A172 (cell line): ENCODE data around the gene KLHL3. TPM values are rescaled to one million over a fixed set of nuclear protein-coding genes. Genes with fewer than 3 reads are reported as not detected.
A peak's percentile ranks its signal among the peaks of the same experiment; 100 is the strongest.

Experiments
- DNase-seq: peaks from one replicate; pipeline ENCODE4 v3.0.0-alpha.2; 2015; ENCODE audit warnings: low spot score
- total RNA-seq: library from RNA; depleted of rRNA; stranded (reverse); fragments of >200 nt; shearing (Covaris generic); gene quantifications from 2 replicates; pipeline ENCODE4 v1.2.3, GENCODE V29; 2014

The KLHL3 gene
- total RNA-seq, 1 experiment from 2014 or later: 0.43 TPM

DNA sequence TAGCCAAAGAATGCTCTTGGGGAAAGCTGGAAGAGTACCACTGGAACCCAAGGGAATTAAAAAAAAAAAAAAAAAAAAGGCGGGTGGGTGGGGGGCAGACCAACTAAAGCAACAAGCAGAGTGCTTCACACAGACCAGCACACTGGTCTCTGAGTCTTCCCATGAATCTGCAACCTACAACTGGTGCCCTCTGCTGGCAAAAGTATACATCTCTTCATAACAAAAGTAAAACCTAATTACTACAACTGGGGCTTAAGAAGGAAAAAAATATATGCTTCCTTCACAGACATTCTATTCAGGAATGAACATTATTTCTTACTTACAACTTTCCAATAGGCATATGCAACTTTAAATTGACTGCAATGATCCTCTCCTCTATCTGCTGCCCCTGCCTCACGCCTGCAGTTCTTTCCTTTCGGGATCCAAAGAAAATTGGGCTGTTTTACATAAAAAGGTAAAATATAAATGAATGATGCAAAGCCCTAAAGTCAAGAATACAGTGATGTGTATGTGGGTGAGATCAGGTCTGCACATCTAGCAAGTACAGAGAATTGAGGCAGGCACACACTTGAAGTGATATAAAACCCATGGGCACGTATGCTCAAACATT lies 7.2 kb upstream of the KLHL3 start:
- DNase-seq: peak; percentile 63

- no peak for DNase-seq
Observed at GRCh38 chr5:137741718-137742117, 5.8 kb upstream of the KLHL3 start.

DNA sequence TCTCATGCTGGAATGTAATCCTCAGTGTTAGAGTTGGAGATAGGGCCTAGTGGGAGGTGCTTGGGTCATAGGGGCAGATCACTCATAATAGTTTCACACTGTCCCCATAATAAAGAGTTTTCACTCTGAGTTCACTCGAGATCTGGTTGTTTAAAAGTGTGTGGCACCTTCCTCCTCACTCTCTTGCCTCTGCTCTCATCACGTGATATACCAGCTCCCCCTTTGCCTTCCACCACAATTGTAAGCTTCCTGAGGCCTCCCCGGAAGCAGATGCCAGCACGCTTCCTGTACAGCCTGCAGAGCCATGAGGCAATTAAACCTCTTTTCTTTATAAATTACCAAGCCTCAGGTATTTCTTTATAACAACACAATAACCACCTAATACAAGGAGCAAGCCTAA lies 3.8 kb upstream of the KLHL3 start:
- DNase-seq: no peak

- DNase-seq: no peak
Observed at GRCh38 chr5:137738947-137739346, 3.1 kb upstream of the KLHL3 start.

DNA sequence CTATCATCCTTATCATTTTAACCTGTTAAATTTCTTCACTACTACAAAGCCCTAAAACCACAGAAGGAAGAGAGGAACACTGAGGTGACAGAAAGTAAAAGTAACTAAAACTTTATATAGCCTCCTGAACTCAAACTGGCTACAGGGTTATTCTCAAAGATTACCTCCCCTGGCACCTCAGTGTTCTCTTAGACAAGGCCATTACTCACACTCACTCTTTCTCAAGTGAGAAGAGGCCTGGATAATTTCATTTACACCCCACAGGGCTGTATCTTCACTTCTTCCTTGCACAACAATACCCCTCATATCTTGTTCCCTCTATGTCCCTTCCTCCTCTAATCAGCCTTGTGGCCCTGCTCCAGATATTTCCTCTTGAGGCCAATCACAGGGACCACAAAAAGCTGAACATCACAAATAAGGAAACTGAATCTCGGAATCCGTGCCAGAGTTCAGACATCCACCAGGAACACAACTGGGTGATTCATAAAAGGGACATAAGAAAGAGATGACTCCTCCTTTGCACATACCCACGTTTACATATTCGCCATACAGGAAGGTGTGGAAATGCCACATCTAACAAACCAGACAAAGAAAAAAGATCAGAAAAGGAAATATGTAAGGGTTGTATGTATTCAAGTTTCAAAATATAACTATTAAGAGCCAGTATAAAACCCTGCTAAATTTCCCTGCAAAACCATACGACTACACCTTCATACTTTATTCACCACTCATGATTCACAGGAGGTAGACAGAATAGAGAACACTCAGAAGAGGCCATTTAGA lies 1.7 kb upstream of the KLHL3 start:
- DNase-seq: no peak

GRCh38 chr5:137736496-137736895 lies 607 bp upstream of the KLHL3 start:
- DNase-seq: no peak

GRCh38 chr5:137734962-137735554 lies 831 bp downstream of the KLHL3 start:
- no peak for DNase-seq

DNA sequence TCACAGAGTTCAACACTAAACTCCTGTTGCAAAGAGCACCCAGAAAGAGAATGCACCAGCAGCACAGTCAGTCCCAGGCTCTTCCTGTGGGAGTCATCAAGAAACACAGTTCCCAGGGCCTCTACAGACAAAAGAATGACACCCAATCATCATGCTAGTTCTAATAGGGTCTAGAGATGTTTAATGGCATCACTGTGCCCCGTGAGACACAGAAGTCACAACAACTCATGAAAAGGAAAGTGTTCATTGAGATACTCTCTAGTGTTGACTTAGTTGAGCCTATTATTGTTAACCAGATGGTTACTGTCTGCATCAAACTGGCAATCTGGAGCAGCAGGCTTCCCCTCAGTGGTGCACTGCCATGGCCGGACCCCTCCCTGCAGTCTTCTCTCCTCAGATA lies 1.6 kb downstream of the KLHL3 start:
- no peak for DNase-seq

GRCh38 chr5:137733922-137734321 lies 2.0 kb downstream of the KLHL3 start:
- no peak for DNase-seq

- no peak for DNase-seq
Observed at GRCh38 chr5:137733006-137733405, 2.9 kb downstream of the KLHL3 start.

GRCh38 chr5:137731176-137731575 lies 4.7 kb downstream of the KLHL3 start:
- no peak for DNase-seq

DNA sequence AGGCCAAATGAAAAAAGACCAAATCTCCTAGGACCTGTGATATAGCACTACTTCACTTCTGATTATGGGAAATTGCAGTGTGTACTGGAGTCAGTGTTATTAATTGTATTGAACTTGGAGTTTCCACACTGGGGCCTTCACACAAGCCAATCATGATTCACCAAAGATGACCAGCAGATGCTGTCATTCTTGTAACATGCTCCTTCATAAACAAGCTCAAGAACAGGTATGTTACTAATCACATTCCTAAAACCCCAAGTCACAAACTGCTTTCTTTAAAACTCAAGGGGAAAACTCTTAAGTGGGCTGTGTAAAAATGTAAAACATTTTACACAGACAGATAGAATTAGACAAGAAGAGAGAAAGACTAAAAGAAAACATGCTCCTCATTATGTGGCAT lies 5.6 kb downstream of the KLHL3 start:
- no peak for DNase-seq

GRCh38 chr5:137728048-137728447 lies 7.8 kb downstream of the KLHL3 start:
- no peak for DNase-seq

- DNase-seq: no peak
Observed at GRCh38 chr5:137727623-137728022, 8.3 kb downstream of the KLHL3 start.

GRCh38 chr5:137724251-137724650 lies 11.6 kb downstream of the KLHL3 start:
- DNase-seq: no peak

DNA sequence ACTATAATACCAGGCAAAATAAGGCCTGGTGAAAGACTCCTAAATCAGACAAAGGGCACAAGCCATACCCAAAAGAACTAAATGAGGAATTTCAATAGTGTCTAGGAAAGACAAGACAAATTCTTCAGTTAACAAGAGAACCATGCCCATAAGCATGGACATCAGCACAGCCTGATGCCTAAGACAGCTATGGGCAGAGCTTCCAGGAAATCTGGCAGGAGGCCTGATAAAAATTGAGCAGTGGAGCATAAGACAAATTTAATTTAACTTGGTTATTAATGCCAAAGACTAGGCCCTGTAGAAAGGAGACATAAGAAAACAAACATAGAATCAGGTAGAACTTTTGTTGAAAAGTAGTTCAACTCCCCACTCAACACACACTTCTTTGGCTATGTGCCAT lies 17.3 kb downstream of the KLHL3 start:
- DNase-seq: no peak

DNA sequence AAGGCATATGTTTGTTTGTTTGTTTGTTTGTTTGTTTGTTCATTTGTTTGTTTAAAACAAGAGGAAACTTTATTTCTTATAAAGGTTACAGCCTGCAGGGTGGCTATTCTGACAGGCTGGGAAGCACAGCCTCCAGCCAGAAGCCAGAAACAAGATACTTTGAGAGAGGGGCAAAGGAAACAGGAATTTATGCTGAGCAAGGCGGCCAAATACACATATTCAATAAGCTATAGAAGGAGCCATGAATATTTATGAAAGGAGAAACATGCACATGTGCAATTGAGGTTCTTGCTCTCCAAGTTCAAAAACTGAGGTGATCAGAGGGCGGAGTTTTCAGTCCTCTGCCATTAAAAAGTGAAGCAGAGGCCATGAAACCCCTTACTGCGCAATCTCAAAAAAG lies 19.6 kb downstream of the KLHL3 start:
- DNase-seq: no peak

DNA sequence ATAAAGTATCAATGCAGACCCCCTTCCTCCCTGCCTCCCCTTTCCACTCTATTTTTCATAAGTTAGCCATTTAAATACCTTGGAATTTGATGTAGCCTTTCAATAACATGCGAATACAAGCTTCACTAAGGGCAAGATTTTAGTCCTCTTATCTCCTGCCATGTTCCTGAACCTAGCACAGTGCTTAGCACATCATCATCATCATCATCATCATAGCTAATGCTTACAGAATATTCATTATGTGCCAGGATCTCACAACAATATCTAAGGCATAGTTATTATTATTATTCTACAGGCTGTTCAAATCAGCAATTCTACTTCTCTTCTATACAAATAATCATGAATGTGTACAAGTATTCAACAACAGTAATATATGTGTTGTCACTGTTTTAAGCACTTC lies 20.4 kb downstream of the KLHL3 start:
- DNase-seq: no peak

- no peak for DNase-seq
Observed at GRCh38 chr5:137714946-137715345, 20.9 kb downstream of the KLHL3 start.

DNA sequence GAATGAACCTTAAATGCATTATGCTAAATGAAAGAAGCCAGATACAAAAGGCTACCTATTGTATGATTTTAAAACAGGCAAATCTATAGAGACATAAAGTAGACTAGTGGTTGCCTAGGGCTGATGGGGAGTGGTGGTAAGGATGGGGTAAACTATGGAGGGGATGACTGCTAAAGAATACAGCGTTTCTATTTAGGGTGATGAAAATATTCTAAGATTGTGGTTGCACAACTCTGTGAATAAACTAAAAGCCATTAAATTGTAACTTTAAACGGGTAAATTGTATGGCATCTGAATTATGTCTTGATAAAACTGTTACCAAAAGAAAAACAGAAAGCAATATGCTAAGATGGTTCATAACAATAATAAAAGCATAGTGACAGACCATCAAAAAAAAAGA lies 21.4 kb downstream of the KLHL3 start:
- DNase-seq: no peak

DNA sequence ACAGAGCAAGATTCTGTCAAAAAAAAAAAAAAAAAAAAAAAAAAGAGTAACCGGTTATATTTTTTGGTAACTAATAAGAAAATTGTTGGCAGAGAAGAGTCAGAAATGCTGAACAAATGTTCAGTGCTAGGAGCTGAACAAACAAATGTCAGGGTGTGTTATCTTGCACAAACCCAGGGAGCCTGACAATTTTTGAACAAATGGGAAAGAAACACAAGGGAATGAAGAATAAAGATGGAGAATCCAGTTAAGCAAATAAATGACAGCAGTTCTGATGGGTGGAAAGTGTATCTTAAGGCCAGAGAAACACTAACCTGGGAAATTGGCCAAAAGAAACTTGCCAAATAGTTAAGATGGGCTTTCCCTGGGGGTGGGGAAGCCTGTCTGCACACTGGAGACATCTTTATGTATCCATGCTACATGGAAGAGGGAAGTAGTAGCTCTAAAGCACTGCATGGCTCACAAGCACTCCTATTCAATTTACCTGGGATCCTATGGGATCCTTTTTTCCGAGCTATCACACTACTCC lies 23.7 kb downstream of the KLHL3 start:
- DNase-seq: no peak

GRCh38 chr5:137710086-137710485 lies 25.8 kb downstream of the KLHL3 start:
- DNase-seq: no peak
